HG02588 (cell line): ENCODE measurements around the gene ETFA.

Experiments used
- ATAC-seq: cut with Tn5 transposase; IDR thresholded peaks from one replicate; pipeline ENCODE4 v1.9.1; 2021; ENCODE audit warnings: mild to moderate bottlenecking, moderate library complexity; ENCODE audit not compliant: unreplicated experiment

ETFA gene

DNA sequence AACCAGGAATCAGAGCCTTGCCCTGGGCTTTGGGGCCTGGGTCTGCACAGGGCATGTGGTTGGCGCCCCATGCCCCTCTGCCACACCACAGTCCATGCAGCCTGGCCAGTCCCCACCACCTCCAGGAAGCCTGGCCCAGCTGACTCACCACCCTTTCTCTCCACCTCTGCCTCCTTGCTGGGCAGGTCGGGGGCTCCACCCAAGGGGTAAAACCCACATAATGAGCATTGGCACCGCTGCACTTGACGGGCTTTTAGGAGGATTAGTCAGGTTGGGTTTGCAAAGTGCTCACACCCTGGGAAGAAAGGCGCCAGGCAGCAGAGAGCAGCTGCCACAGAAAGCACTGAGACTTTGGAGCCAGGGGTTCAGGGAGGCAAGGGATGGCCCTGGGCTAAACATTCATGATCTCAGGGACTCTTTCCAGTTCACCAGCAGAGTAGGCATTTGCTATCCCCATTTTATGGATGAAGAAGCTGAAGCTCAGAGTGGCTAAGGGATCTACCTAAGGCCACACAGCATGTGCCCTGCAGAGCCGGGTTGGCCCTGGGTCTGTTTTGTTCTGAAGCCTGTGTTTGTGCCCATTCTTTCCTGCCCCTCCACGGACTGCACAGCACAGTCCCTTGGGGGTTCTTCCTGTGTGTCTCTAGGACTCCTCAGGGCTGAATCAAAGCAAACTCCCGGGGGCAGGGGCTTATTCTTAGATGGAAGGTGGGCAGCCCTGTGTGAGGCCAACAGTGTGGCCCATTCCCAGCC is 113.4 kb downstream of the ETFA start:
- ATAC-seq, result no peak

DNA sequence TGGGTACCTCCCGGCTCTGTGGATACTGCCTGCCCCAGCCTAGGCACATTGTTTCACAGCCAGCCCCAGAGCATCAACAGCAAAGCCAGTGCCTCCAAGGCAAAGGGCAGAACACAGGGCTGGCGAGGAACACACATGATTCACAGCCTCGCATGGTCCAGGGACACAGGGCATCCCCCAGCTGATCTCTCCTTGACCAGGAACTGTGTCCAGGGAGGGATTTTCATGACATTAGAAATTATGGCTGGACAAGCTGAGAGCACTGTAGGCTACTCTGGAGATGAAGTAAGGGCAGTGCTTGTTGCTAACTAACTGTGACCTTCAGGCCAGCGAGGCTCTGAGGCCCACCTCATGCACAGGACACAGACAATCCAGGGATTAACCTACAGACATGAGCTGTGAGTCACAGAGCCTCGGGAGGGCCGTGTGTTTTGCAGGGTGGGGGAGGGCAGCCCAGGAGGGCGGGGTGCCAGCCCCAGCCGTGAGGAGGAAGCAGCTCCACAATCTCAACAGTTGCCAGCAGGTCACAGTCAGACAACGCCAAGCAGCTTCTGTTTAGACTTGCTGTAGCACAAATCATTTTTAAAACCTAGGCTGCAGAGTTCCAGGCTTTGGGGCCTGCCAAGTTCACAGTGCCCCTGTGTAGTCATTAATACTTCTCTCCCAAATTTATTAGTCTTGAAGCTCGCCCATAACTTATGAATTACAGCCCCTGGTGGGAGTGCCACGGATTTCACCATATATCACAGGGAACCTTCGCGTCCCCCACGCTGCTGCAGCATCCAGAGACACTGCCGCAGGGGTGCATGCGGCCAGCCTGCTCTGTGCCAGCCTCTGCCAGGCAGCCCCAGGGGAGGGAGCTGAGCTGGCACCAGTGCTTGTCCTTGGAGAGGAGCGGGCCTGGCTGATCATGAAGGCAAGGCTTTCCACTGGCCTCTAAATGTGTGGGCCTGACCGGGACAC is 114.7 kb downstream of the ETFA start:
- ATAC-seq, result no peak

DNA sequence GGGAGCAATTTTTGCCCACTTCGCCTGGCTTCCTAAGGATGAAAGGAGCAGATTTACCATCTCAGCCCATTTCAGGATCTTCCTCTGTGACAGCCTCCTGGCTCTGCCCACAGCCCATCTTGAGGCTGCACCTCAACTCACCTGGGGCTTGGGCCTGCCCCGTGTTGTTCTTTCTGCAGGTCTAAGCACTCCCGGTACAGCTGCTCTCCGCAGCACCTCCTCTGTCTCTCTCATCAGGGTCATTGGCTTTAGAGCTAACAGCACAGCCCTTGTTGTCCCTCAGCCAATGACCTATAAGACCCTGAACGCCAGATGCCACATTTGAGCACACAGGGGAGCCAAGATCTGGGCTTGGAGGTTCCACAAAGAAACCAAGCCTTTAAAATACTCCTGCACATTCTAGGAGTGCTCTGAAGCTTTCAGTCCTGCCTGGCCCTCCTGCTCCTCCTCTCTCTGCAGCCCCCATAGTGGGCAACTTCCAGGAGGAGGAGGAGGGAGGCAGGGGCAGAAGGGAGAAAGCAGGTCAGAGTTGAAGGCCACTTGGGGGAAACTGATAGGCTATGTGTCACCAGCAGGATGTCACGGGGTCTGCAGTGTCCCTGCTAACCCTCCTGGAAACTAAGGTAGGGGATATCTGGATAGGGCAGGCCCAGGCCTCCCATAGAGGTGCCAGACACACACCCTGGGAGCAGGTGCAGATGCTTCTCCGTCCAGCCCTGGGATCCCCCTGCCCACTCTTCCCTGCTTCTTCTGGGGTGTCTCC is 115.6 kb downstream of the ETFA start:
- no peak for ATAC-seq

DNA sequence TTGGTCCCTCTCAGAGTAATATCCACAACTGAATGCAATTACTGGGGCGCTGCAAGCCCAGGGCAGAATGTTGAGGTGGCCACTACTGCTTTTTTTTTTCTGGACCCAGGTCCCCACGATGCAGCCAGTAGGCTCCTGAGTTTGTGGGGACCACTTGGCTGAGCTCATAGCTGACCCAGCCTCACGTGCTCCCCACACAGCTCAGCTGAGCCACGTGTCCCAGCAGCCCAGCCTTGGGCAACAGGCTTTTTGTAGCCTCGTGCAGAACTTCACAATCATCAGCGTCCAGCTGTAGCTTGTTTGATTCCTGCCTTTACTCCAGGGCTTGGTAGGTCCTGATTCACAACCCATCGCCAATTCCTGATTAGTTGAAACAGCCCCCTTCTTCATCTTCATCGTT is 117.3 kb downstream of the ETFA start:
- no peak for ATAC-seq

DNA sequence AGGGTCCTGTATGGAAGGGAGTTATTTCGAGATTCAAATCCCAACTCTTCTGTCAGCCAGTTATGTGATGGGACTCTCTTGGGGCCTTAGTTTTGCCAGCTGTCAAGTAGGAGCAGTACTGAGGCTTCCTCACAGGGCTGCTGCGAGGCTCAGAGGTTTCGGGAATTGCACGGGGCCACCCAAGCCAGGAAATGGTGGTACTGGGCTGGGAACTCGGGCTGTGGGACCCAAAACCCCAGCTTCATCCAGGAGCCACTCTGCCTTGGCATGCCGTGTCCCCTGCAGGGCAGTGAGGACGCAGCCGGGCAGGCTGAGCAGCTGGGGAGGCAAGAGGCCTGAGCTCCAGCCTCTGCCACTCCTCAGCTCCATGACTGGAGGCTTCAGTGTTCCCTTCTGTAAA is 118.6 kb downstream of the ETFA start:
- ATAC-seq, result no peak

DNA sequence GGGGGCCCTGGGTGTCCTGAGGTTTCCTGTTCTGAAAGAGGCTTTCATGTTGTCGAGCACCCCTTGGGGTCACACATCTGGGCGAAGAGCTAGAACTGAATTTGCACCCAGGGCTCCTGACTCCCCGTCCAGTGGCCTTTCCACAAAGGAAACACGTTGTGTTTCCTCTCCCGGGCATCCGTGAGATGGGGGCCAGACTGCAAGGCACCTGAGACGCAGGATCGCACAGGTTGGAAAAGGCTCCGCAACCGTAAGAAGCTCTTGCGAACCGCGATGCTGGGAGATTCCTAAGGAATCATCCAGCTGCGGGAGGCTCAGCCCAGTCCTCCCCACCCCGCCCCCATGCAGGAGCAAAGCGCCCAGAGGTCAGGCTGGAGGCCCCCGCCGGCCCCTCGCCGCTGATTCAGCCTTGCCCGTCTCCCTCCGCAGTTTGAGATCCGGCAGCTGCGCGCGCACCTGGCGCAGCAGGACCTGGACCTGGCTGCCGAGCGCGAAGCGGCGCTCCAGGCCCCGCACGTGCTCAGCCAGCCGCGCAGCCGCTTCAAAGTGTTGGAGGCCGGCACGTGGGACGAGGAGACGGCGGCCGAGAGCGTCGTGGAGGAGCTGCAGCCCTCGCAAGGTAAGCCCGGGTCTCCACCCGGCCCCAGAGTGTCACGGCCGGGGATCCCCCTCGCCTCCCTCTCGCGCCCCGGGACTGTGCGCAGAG is 119.6 kb downstream of the ETFA start:
- no peak for ATAC-seq

DNA sequence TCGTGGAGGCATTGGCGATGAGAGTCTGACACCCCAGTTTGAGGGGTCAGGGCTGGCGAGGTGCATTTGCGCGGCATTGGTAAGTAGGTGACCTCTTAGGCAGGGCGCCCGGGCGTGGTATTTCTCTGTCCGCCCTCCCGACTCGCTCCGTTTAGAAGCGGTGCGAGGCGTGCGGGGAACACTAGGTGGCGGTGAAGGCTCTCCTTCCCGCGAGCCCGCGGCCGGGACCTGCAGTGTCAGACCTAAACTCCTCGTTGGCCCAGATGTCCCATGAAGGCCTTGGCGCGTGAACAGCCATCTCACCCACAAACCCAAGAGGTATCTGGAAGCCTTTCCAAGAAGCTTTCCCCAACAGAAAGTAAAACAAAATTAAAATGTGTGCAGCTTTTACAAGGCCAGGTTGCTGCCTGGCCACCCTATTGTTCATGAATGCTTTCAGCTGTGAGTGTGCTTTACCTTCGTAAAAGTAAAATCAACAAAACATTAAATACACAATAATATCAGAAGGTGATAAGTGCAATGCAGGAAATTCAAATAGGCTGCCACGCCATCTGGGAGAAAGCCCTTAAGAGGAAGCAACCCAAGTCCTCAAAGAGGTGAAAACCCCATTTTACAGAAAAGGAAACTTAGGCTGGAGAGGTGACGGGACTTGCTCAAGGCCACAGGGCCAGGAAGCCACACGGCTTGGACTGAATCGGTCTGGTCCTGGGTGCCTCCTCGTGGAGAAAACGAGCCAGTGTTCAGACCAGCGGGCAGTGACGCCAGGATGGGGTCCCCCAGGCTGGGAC is 120.3 kb downstream of the ETFA start:
- peak; percentile 74 for ATAC-seq

DNA sequence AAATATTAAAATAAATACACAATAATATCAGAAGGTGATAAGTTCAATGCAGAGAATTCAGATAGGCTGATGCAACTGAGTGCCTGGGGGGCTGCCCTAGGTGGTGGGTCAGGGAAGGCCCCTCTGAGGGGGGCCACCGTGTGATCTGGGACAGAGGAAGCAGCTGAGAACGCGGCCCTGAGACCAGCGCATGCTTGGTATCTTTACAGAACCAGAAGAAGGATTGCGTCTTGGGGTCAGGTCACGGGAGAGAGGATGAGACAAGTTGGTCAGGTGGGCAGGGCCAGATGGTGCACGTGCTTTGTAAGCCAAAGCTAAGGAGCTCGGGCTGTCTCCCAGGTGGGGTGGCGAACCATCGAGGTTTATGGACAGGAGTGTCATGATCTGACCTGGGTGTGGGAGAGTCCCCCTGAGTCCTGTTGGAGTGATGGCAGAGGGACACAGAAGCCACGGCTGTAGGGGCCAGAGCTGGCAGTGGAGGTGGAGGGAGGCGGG is 121.2 kb downstream of the ETFA start:
- no peak for ATAC-seq

DNA sequence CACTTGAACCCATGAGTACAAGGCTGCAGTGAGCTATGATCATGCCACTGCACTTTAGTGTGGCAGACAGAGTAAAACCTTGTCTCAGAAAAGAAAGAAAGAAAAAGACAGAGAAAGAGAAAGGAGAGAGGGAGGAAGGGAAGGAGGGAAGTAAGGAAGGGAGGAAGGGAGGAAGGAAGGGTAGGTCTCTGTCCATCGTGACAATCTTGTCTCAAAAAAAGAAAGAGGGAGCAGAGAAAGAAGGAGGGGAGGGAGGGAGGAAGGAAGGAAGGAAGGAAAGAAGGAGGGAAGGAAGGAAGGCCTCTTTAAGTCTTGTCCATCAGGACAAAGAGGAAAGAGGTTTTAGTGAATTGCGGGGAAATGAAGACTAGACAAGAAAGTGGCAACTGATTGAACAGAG is 122.2 kb downstream of the ETFA start:
- ATAC-seq, result no peak

DNA sequence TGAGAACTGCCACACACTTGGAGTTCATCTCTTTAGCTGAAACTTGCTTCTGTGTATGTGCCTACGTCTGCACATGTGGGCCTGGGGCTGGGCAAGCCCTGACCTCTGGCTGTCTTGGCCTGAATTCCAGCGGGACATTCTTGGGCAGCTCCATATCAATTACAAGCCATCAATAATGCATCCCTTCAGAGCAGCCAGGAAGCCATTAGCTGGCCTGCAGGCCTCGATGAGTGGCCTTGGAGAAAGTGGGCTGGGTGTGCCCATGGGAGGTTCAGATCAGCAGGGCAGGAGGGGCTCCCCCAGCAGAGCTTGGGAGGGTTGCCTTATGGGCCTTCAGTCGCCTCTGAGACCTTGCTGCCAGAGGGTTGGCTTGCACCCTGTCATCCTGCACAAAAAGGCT is 124.1 kb downstream of the ETFA start:
- ATAC-seq, result no peak

DNA sequence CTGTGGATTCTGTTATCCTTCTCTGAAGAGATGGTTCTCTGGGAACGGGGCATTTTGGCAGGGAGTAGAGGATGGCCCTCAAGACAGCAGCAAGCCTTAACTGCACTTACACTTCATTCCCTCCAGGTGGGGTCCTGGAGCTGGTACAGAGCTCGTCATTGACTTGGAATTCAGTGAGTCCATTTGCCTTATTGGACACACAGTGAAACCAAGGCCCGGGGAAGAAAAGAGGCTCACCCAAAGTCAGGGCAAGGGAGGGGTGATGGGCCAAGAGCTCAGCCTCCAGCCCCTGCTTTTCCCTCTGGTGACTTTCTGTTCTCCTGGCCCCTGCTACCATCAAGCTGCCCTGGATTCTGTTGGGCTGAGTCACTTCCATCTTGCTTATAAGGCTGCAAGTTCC is 125.6 kb downstream of the ETFA start:
- ATAC-seq, result no peak

DNA sequence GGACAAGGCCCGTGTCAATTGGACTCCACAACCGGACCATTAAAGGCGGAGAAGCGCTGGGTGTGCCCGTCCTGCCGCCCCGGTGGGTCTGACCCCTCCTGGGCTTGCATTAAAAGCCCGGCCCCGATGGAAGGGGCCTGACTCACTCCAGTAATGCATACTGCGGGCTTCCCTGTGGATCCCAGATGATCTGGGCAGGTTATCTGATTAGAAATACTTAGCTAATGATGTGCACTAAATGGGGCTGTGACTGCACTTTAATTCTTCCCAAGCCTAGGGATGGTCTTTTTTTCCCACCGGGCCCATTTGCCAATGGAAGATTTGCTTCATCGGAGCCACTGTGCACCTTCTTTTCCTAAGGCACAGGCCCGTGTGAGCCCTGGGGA is 126.6 kb downstream of the ETFA start:
- no peak for ATAC-seq

DNA sequence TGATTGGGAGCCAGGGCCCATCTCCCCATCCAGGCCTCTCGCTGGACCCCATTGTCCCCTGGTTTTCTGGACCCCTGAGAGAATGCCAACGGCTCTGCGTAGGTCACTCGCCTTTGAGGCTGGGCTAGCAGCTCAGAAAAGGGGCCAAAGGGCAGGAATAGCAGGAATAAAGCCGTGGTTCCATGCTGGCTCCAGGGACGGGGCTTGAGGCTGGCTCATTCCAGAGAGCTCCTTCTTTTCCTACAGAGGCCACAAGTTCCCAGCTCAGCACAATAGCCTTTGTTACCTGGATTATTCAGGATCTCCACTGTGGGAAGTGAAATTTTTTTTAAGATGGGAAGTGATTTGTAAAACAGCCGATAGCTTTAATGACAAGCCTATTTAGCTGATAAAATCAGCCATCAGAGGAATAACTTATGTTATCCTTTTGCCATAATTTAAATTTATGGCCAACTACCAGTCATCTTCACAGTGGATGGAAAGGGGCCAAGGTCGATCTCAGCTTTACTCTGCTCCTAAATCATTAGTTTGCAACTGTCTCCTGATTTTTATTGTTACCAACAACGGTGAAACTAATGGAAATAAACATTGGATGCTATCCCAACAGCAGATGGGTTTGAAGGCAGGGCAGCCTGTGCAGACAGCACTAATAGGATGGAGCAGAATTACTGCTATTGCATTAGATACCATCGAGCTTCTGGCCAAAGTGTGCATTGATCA is 127.2 kb downstream of the ETFA start:
- no peak for ATAC-seq

DNA sequence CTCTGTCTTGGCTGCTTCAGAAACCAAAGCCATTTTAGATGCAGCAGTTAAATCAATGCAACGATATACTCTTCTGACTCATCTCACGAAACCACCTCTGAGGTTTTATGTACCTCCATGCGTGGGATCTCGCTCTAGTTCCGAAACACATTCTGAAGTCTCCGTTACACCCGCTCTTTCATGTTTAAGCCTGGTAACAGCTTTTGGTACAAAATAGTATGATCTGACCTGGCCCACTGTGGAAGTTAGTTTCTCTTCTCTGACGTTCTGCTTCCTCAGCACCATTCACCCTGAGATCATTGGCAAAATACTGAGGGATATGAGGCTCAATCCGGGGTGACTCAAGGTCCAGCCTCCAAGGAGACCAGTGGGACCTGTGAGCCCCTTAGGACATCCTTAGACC is 129.6 kb downstream of the ETFA start:
- no peak for ATAC-seq

DNA sequence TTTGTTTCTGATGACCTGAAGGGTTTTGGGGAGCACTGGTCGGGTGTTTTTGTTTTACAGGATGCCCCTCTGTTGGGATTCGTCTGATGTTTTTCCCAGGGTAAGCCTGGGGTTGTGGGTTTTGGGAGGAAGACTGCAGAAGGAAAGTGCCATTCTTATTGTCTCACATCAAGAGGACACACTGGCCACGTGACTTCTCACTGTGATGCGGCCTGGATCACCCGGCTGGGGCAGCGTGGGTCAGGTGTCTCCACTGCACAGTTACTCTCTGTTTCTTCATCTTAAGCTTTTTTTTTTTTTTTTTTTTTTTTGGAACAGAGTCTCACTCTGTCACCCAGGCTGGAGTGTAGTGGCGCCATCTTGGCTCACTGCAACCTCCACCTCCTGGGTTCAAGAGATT is 130.9 kb downstream of the ETFA start:
- ATAC-seq, result no peak

DNA sequence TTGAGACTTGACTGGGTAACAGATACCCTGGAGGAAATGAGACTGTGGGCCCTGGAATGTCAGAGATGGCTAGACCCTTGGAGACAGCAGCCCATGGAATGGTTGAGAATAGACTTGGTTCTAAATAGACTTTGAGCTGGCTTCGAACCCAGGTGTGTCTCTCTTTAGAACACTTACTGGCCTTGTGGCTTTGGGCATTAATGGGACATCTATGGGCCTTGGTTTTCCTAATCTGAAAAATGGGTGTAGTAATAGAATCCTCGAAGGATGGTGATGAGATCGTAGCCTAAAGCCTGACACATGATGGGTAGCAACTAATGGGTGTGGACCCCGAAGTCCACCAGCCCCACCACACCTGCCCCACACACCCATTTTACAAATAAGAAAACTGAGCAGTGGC is 132.2 kb downstream of the ETFA start:
- no peak for ATAC-seq

DNA sequence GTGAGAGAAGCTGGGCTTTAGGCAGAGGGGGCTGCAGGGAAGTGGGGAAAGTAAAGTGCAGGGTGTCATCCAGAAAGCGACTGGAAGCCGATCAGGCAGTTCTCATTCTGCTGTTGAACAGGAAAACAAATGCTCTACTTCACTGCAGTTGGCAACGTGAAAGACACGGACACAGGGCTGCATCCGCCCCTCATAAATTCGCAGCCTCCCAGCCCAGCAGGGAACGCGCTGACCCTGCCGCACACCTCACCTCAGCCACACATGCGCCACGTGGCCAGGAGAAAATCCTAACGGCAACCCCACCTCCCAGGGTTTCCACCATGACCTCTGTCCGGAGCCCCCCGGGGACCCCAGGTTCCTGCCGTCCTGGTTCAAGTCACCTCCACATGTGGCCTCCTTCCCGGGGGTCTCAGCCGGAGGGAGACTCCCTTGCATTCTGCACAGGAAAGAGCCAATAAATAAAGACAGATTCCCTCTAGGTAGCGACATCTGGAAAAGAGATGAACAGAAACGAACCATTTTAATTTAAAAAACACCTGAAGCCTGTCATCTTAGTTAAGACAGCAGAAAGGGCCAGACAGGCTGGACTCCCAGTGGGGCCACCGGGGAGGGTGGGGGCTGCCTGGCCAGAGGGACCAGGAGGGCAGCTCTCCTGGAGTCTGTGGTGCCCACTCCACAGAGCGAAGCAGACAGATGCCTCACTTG is 132.8 kb downstream of the ETFA start:
- no peak for ATAC-seq

DNA sequence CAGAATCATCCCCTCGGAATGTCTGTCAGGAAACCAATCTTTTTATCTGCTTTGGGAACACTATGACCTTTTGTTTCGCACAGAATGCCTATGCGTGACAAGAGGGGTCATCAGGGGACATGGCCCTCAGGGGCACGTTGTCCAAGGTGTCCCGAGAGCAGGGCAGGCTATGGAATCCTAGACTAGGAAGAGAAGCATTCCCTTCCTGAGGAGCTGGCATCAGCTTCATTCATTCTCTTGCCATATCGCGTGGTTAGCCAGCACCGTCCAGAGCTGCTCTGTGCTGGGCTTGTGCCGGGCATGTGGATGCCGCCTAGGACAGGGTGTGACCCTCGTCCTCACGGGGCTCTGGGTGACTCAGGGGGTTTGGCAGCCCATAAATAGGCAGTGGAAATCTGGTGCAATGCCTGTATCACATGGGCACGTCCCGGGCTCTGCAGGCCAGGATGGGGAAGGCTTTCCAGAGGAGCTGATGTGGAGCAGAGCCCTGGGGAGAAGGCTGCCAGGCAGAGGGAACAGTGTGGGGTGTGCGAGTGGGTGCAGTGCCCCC is 133.7 kb downstream of the ETFA start:
- ATAC-seq, result no peak
